ENCODE data around the gene MAN1C1. TPM values are rescaled to one million over a fixed set of nuclear protein-coding genes. Genes with fewer than 3 reads are reported as not detected.

The MAN1C1 gene
- total and polyA plus RNA-seq, 9 of the 15 experiments (the other 6 are each of a cell fraction or from before 2014, with no cell fraction given): 0.04 to 0.44 (median 0.10) TPM; not detected in 3

- TF ChIP-seq AFF1 (IDR thresholded peaks at IDR 0.05; ENCODE audit: low read depth in 1 of 2, partially characterized antibody in 2 of 2) (peak in 1 of 2 experiments; percentile 27), ZNF324 (CRISPR knock-in tag; IDR thresholded peaks at IDR 0.05) (no peak), ZNF316 (IDR thresholded peaks at IDR 0.05) (peak; percentile 73; the same call in 1 of the 2 replicates), EGR1 (conservative IDR thresholded peaks at IDR 0.05) (peak; percentile 29; the same call in 1 of the 2 replicates), RBFOX2 (IDR thresholded peaks at IDR 0.05; ENCODE audit: low read depth, low read length) (peak; percentile 51), WHSC1 (IDR thresholded peaks at IDR 0.05; ENCODE audit: low read length) (peak; percentile 8), DEAF1 (CRISPR knock-in tag; IDR thresholded peaks at IDR 0.05) (no peak), PKNOX1 (IDR thresholded peaks at IDR 0.05) (0 out of 2 replicates have a peak, but pooled peaks have one; percentile 1), CEBPB (tag; IDR thresholded peaks at IDR 0.05) (peak; percentile 57), CEBPG (CRISPR knock-in tag; IDR thresholded peaks at IDR 0.05) (peak; percentile 92), CEBPG (tag; conservative IDR thresholded peaks at IDR 0.05 in 1 of 2, IDR thresholded peaks at IDR 0.05 in 1 of 2) (peak in 1 of 2 experiments; percentile 55; a peak in 2 of 4 replicates), ZC3H8 (IDR thresholded peaks at IDR 0.05) (no peak), RCOR1 (IDR thresholded peaks at IDR 0.05; ENCODE audit: borderline replicate concordance in 1 of 2, low read depth in 2 of 2, low read length in 2 of 2) (0 out of 4 replicates have a peak, but pooled peaks of 1 of the 2 experiments have one; percentile 11), CTBP1 (IDR thresholded peaks at IDR 0.05; ENCODE audit: borderline replicate concordance) (peak; percentile 53; the same call in 1 of the 2 replicates), ATF7 (IDR thresholded peaks at IDR 0.05) (peak; percentile 47; the same call in 1 of the 2 replicates), DPF2 (IDR thresholded peaks at IDR 0.05) (0 out of 2 replicates have a peak, but pooled peaks have one; percentile 28), BRD9 (IDR thresholded peaks at IDR 0.05; ENCODE audit: low read depth, partially characterized antibody) (no peak), ATF3 (IDR thresholded peaks at IDR 0.05) (peak; percentile 39; the same call in 1 of the 2 replicates), ATF3 (CRISPR knock-in tag; conservative IDR thresholded peaks at IDR 0.05) (no peak), TEAD4 (IDR thresholded peaks at IDR 0.05; ENCODE audit: low read length) (0 out of 2 replicates have a peak, but pooled peaks have one; percentile 21), TEAD4 (CRISPR knock-in tag; IDR thresholded peaks at IDR 0.05; ENCODE audit: borderline replicate concordance) (no peak)
These were observed 163.9 kb downstream of the MAN1C1 start (continued) for GRCh38 chr1:25780318-25781129.
